Measurements from ENCODE around the gene PTPRN2.

Gene PTPRN2

DNA sequence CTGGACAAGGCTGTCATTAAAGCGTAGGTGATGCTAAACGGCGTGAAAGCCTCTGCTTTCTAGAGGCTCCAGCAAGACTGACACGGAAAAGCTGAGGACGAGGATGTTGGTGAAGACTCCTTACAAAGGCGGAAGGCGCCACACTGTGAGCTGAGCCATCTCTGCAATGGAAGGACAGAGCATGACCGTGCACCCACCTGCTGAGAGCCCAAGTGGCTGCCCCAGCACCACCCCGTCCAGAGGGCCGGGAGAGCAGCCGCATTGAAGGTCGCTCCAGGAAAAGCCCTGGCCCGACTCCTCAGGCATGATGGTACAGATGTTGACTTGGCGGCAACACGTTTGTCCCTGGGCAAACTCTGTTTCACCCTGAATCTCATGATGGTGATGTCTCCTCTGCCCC lies 758.1 kb downstream of the PTPRN2 start:
- no peak overlapping the region for H3K4me3 ChIP-seq (ENCODE audit: low read length)
- TF ChIP-seq, protein P1, sequence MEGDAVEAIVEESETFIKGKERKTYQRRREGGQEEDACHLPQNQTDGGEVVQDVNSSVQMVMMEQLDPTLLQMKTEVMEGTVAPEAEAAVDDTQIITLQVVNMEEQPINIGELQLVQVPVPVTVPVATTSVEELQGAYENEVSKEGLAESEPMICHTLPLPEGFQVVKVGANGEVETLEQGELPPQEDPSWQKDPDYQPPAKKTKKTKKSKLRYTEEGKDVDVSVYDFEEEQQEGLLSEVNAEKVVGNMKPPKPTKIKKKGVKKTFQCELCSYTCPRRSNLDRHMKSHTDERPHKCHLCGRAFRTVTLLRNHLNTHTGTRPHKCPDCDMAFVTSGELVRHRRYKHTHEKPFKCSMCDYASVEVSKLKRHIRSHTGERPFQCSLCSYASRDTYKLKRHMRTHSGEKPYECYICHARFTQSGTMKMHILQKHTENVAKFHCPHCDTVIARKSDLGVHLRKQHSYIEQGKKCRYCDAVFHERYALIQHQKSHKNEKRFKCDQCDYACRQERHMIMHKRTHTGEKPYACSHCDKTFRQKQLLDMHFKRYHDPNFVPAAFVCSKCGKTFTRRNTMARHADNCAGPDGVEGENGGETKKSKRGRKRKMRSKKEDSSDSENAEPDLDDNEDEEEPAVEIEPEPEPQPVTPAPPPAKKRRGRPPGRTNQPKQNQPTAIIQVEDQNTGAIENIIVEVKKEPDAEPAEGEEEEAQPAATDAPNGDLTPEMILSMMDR (conservative IDR thresholded peaks at IDR 0.05; ENCODE audit: low read length): no peak
- no peak for DNase-seq (ENCODE audit: low read depth)

DNA sequence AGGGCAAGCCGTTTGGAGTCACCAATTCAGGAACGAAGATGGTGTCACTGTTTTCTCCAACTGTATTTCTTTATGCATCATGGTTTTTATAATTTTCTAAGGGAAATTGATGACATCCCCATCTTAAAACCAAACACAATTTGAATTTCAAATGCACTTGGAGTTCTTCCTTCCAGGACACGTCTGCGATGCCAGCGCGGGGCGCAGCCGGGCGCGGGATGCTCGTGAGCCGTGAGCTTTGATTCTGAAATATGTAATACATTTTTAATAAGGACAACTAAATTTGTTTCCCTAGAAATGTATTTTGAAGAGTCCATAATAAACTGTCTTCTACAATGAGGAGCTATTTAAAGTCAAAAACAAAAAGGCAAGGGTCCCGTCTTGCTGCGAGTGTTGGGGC lies 758.7 kb downstream of the PTPRN2 start:
- no peak for DNase-seq (ENCODE audit: low read depth)
- TF ChIP-seq, protein P1 (conservative IDR thresholded peaks at IDR 0.05; ENCODE audit: low read length): no peak
- H3K4me3 ChIP-seq (ENCODE audit: low read length): no peak overlapping the region

DNA sequence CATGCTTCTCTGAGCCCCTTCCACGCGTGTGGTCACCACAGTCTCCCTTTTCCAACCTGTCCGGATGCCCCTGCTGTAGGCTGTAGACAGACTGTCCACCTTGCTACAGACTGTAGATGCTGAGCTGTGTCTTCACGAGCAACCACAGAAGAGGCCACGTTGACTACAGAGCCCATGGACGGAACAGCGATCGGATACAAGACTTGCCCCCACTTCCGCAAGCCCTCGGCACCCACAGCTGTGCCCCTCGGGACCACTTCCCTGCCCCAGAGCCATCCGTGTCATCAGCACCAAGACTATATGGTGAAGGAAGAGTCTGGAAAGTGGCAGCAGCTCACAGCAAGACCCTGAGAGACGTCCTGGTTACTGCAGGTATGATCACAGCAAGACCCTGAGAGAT lies 759.4 kb downstream of the PTPRN2 start:
- TF ChIP-seq, protein P1 (conservative IDR thresholded peaks at IDR 0.05; ENCODE audit: low read length): no peak
- no peak overlapping the region for H3K4me3 ChIP-seq (ENCODE audit: low read length)
- no peak for DNase-seq (ENCODE audit: low read depth)

DNA sequence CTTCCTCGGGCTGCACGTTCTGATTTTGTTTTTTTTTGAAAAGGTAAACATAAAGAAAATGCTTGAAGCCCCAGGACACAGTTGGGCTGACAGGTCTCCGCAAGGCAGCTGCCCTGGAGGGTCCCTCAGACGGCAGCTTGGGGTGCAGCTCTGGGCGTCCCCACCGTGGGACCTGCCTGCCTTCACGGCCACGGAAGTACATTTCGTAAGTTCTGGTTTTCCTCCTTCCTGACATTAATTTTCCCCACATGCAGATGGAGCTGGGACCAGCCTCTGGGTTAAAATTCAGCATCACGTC lies 759.8 kb downstream of the PTPRN2 start:
- no peak overlapping the region for H3K4me3 ChIP-seq (ENCODE audit: low read length)
- TF ChIP-seq, protein P1 (conservative IDR thresholded peaks at IDR 0.05; ENCODE audit: low read length): no peak
- DNase-seq (ENCODE audit: low read depth): no peak

DNA sequence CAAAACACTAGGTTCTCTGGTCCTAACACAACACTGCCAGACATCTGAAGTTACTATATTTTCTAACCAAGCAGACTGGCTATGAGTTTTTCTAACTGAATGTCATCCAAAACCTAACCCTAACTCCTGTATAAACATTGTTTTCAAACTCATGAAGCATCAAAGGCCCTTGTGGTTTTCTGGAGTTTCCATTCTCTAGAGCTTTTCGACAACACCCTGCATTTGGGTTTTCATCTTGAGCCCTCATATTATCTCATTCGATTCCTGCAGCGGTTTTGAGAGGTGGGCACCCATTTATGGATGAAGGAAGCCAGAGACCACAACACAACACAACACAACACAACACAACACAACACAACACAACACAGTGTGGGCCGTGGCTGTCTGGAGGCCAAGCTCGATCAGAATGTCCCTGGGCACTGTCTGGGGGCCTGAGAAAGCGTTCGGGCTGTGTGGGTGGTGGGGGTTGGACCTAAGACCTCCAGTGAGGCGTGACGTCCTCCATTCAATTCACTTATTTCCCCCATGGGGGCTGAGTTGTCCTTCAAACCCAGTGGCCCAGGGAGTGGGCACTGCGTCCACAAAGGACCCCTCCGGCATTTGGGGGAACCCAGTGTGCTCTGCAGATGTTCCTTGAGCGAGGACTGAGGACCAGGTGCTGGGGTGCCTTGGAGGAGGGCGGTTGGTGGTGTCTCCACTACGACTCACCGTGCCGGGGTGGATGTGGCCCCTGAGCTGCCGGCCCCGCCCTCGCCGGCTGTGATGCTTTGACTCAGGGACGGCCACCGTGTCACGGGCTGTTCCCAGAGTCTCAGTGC lies 760.4 kb downstream of the PTPRN2 start:
- no peak for DNase-seq (ENCODE audit: low read depth)
- TF ChIP-seq, protein P1 (conservative IDR thresholded peaks at IDR 0.05; ENCODE audit: low read length): no peak
- no peak overlapping the region for H3K4me3 ChIP-seq (ENCODE audit: low read length)

DNA sequence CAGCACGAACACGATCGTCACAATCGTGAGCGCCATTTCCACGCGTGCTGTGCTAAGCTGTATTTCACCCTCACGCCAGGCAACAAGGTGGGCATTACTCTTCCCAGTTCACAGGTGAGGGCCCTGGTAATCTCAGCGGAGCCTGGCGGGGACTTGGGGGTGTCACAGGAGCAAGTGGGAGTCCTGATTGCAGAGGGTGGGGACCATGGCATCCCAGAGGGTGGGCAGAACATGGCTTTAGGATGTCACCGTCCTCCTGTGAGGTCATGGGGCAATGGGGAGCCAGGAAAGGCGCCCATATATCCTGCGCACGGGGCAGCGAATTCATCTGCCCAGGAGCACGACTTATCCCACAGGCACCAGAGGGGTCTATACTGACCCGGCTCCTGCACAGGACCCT lies 761.1 kb downstream of the PTPRN2 start:
- TF ChIP-seq, protein P1 (conservative IDR thresholded peaks at IDR 0.05; ENCODE audit: low read length): no peak
- no peak for DNase-seq (ENCODE audit: low read depth)
- H3K4me3 ChIP-seq (ENCODE audit: low read length): no peak overlapping the region

DNA sequence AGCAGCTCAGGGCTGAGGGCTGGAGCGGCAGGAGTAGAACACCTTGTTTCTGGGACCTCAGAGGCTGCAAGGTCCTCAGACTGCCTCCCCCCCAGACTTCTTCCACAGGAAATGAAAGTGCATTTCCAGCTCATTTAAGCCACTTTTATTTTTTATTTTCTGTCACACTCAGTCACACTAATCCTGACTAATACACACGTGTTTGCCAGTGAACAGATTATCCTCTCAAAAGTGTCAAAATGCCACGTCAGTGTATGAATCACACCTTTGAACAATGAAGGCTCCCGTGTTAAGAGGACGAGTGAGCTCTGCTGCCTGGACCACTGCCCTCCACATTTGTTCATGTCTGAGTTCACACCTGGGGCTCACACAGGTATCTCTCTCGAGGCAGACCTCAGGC lies 762.3 kb downstream of the PTPRN2 start:
- DNase-seq (ENCODE audit: low read depth): no peak
- TF ChIP-seq, protein P1 (conservative IDR thresholded peaks at IDR 0.05; ENCODE audit: low read length): no peak
- no peak overlapping the region for H3K4me3 ChIP-seq (ENCODE audit: low read length)

Data from AG10803 (cell line).